ENCODE measurements around the gene PSMF1. TPM values are rescaled to one million over a fixed set of nuclear protein-coding genes. Genes with fewer than 3 reads are reported as not detected.

The PSMF1 gene
- total and polyA plus RNA-seq, 2 of the 13 experiments (the other 11 are each of a cell fraction or from before 2014, with no cell fraction given), result 82.5 to 86.0 TPM

DNA sequence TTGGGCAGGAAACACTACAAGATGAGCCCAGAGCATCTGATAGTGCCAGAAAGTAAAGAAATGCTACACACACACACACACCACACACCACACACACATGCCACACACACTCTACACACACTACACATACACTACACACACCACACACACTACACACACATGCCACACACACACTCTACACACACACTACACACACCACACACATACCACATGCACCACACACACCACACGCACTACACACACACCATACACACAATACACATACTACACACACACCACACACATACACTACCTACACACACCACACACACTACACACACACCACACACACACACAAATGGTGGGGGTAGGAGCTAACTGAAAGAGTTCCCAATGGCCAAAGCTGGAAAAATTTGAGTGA is 69.9 kb downstream of the PSMF1 start:
- no peaks in the 10 kb centered on the region; a peak in 1 of 5 replicates for H3K27me3 ChIP-seq (ENCODE audit: control insufficient read depth in 1 of 2, insufficient read depth in 2 of 2, low read length in 2 of 2)
- peak overlapping the region; percentile 61 for H3K27ac ChIP-seq (ENCODE audit: extremely low read length, insufficient read depth, low read length)
- intact Hi-C loops (cut with micrococcal nuclease; ENCODE audit: unreplicated experiment) (loop anchor here (10.0 kb wide), 1 partner anchor 374 kb away; no protein-coding TSS in a partner anchor), in situ Hi-C loops (cut with HindIII; ENCODE audit: extremely low pct_ligation_motif_present, low pct_unique_long_range_greater_than_20kb) (loop anchor here (5.0 to 10.0 kb wide), 3 partner anchors 71 to 374 kb away; partner anchors contain the start of gene PSMF1)
- CTCF ChIA-PET (ENCODE audit: low intra/inter-chr PET ratio, low total read pairs), result no interaction called here
- H3K4me2 ChIP-seq (ENCODE audit: low read depth, low read length), result peak overlapping the region; percentile 94
- H3K79me2 ChIP-seq (ENCODE audit: insufficient read depth, low read length), result no peaks in the 10 kb centered on the region
- POLR2A ChIA-PET, result interaction anchor here (1.2 to 1.6 kb wide), 2 partner anchors 25 to 137 kb away, joined by 3 to 6 read pairs; no protein-coding TSS in a partner anchor
- no peaks in the 10 kb centered on the region for H4K20me1 ChIP-seq (ENCODE audit: insufficient read depth, low read length)
- peaks cover 54% of the 10 kb centered on the region for H3K4me1 ChIP-seq (ENCODE audit: insufficient read depth, low read length)
- ATAC-seq, result no peak
- peak overlapping the region; percentile 58 for H3K9ac ChIP-seq (ENCODE audit: insufficient read depth, low read depth, low read length)
- no peaks in the 10 kb centered on the region for H3K36me3 ChIP-seq (replicated peaks in 1 of 2; ENCODE audit: control insufficient read depth in 1 of 2, insufficient read depth in 2 of 2, low read length in 2 of 2)
- H2AFZ ChIP-seq (ENCODE audit: low read length), result no peak overlapping the region
- H3K4me3 ChIP-seq (replicated peaks in 1 of 3; ENCODE audit: insufficient read depth in 1 of 3, low read depth in 2 of 3, low read length in 3 of 3), result peak overlapping the region in 1 of 3 experiments; percentile 2; a peak in 1 of 6 replicates
- DNase-seq (ENCODE audit: low spot score), result no peak
- WGBS (ENCODE audit: low lambda C conversion rate), result 95% methylated on average over 1 of the region's 1 CpG
- BruUV-seq (replicated peaks), result no TSS peak
- FAIRE-seq, result peak; percentile 56
- no peaks in the 10 kb centered on the region for H3K9me3 ChIP-seq (ENCODE audit: low read length)
- TF ChIP-seq, protein P1, sequence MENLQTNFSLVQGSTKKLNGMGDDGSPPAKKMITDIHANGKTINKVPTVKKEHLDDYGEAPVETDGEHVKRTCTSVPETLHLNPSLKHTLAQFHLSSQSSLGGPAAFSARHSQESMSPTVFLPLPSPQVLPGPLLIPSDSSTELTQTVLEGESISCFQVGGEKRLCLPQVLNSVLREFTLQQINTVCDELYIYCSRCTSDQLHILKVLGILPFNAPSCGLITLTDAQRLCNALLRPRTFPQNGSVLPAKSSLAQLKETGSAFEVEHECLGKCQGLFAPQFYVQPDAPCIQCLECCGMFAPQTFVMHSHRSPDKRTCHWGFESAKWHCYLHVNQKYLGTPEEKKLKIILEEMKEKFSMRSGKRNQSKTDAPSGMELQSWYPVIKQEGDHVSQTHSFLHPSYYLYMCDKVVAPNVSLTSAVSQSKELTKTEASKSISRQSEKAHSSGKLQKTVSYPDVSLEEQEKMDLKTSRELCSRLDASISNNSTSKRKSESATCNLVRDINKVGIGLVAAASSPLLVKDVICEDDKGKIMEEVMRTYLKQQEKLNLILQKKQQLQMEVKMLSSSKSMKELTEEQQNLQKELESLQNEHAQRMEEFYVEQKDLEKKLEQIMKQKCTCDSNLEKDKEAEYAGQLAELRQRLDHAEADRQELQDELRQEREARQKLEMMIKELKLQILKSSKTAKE (CRISPR knock-in tag; IDR thresholded peaks at IDR 0.05; ENCODE audit: borderline replicate concordance), result no peak
- TF ChIP-seq THAP11 (CRISPR knock-in tag; IDR thresholded peaks at IDR 0.05) (no peak), ZNF432 (CRISPR knock-in tag; IDR thresholded peaks at IDR 0.05; ENCODE audit: borderline replicate concordance) (no peak), PPARG (CRISPR knock-in tag; conservative IDR thresholded peaks at IDR 0.05) (no peak), TMF1 (CRISPR knock-in tag; IDR thresholded peaks at IDR 0.05; ENCODE audit: low read depth) (no peak), ZNF446 (CRISPR knock-in tag; IDR thresholded peaks at IDR 0.05) (no peak), ZSCAN22 (CRISPR knock-in tag; IDR thresholded peaks at IDR 0.05) (no peak), CENPT (CRISPR knock-in tag; IDR thresholded peaks at IDR 0.05; ENCODE audit: low read depth) (no peak), ZNF513 (CRISPR knock-in tag; conservative IDR thresholded peaks at IDR 0.05) (no peak), RELA (CRISPR knock-in tag; IDR thresholded peaks at IDR 0.05) (no peak), MTF2 (CRISPR knock-in tag; IDR thresholded peaks at IDR 0.05; ENCODE audit: borderline replicate concordance) (no peak), EP300 (IDR thresholded peaks at IDR 0.05; ENCODE audit: low read depth in 2 of 2, low read length in 2 of 2) (no peak), EP300 (CRISPR knock-in tag; IDR thresholded peaks at IDR 0.05; ENCODE audit: borderline replicate concordance) (no peak), LCORL (IDR thresholded peaks at IDR 0.05) (peak; percentile 24; the same call in 1 of the 2 replicates), LCORL (CRISPR knock-in tag; IDR thresholded peaks at IDR 0.05) (no peak)
- TF ChIP-seq, protein P2, sequence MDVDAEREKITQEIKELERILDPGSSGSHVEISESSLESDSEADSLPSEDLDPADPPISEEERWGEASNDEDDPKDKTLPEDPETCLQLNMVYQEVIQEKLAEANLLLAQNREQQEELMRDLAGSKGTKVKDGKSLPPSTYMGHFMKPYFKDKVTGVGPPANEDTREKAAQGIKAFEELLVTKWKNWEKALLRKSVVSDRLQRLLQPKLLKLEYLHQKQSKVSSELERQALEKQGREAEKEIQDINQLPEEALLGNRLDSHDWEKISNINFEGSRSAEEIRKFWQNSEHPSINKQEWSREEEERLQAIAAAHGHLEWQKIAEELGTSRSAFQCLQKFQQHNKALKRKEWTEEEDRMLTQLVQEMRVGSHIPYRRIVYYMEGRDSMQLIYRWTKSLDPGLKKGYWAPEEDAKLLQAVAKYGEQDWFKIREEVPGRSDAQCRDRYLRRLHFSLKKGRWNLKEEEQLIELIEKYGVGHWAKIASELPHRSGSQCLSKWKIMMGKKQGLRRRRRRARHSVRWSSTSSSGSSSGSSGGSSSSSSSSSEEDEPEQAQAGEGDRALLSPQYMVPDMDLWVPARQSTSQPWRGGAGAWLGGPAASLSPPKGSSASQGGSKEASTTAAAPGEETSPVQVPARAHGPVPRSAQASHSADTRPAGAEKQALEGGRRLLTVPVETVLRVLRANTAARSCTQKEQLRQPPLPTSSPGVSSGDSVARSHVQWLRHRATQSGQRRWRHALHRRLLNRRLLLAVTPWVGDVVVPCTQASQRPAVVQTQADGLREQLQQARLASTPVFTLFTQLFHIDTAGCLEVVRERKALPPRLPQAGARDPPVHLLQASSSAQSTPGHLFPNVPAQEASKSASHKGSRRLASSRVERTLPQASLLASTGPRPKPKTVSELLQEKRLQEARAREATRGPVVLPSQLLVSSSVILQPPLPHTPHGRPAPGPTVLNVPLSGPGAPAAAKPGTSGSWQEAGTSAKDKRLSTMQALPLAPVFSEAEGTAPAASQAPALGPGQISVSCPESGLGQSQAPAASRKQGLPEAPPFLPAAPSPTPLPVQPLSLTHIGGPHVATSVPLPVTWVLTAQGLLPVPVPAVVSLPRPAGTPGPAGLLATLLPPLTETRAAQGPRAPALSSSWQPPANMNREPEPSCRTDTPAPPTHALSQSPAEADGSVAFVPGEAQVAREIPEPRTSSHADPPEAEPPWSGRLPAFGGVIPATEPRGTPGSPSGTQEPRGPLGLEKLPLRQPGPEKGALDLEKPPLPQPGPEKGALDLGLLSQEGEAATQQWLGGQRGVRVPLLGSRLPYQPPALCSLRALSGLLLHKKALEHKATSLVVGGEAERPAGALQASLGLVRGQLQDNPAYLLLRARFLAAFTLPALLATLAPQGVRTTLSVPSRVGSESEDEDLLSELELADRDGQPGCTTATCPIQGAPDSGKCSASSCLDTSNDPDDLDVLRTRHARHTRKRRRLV (CRISPR knock-in tag; IDR thresholded peaks at IDR 0.05), result no peak
